Colonic mucosa (tissue), 4 donors: ENCODE results near the gene ARMH3. TPM values are rescaled to one million over a fixed set of nuclear protein-coding genes. Genes with fewer than 3 reads are reported as not detected.

ENCODE experiments used
- DNase-seq: peaks from one replicate; pipeline ENCODE4 v3.0.0-alpha.2; 2020
- H3K27ac ChIP-seq: fragments of 200-600 bp; one replicate; pipeline ENCODE4 v1.8.0; 2021
- H3K27me3 ChIP-seq: fragments of 200-600 bp; one replicate; pipeline ENCODE4 v1.8.0; 2021
- H3K36me3 ChIP-seq: fragments of 200-600 bp; one replicate; pipeline ENCODE4 v1.8.0; 2021
- H3K4me1 ChIP-seq: fragments of 200-600 bp; one replicate; pipeline ENCODE4 v1.8.0; 2021; ENCODE audit warnings: mild to moderate bottlenecking
- H3K4me3 ChIP-seq: fragments of 200-600 bp; one replicate; pipeline ENCODE4 v1.8.0; 2021
- H3K9ac ChIP-seq, 2 donors: one replicate each; pipeline ENCODE4 v1.7.0; 2013; ENCODE audit warnings: control low read depth in 2 of 2, low read depth in 2 of 2, low read length in 2 of 2
- H3K9me3 ChIP-seq: fragments of 200-600 bp; one replicate; pipeline ENCODE4 v1.8.0; 2021
- CTCF ChIP-seq: fragments of 200-600 bp; IDR thresholded peaks from one replicate; pipeline ENCODE4 v1.8.0; 2022; ENCODE audit warnings: antibody characterized with exemption, mild to moderate bottlenecking
- intact Hi-C: fragments of 100-400 bp; cut with DNase I; formaldehyde crosslinking; loops from one replicate; pipeline ENCODE4 v1.14.1; 2022
- total RNA-seq, 2 donors: library from RNA; stranded (reverse); fragmentation: NEBNext Ultra II Directional in 1 of 2; extraction: Animal tissue kit (Norgen Biotek cat#: 25700) in 1 of 2; gene quantifications; one replicate each; pipeline ENCODE4 v1.2.1, GENCODE V29; 2021
- donor health status: healthy.
- donor health status: DM: no; HTN: no; CAD: no.
- donor health status: DM: no; HTN: no; CAD: no.

Gene ARMH3
- total RNA-seq, 2 donors from 2014 or later: 25.1 to 31.3 TPM

DNA sequence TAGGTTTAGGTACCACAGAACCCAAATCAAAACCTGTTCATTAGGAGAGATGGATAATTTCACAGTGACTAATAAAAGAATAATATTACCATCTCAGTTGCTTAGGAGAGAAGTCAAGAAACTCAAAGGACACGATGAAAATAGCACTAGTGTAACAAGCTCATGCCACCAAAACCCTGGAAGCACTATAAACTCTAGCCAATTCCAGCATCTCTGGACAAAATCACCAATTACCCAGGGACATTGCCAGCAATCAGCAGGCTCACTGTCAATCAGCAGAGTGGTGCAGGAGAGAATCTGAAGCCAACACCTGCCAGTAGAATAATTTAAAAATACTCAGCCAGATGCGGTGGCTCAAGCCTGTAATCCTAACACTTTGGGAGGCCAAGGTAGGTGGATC is 88.9 kb downstream of the ARMH3 start:
- H3K4me3 ChIP-seq: no peak overlapping the region
- no peak for DNase-seq
- H3K36me3 ChIP-seq: no peaks in the 10 kb centered on the region
- H3K9me3 ChIP-seq: no peaks in the 10 kb centered on the region
- no peak overlapping the region for H3K9ac ChIP-seq
- H3K27ac ChIP-seq: no peak overlapping the region
- intact Hi-C loops: no loop called here
- no peak for TF ChIP-seq CTCF
- H3K4me1 ChIP-seq: no peaks in the 10 kb centered on the region
- H3K27me3 ChIP-seq: no peaks in the 10 kb centered on the region

GRCh38 chr10:101965075-101965765 is 90.8 kb downstream of the ARMH3 start:
- H3K9ac ChIP-seq: no peak overlapping the region
- H3K9me3 ChIP-seq: no peaks in the 10 kb centered on the region
- H3K27ac ChIP-seq: no peak overlapping the region
- H3K4me3 ChIP-seq: no peak overlapping the region
- DNase-seq: no peak
- intact Hi-C loops: no loop called here
- no peaks in the 10 kb centered on the region for H3K36me3 ChIP-seq
- no peak for TF ChIP-seq CTCF
- H3K27me3 ChIP-seq: no peaks in the 10 kb centered on the region
- H3K4me1 ChIP-seq: no peaks in the 10 kb centered on the region

DNA sequence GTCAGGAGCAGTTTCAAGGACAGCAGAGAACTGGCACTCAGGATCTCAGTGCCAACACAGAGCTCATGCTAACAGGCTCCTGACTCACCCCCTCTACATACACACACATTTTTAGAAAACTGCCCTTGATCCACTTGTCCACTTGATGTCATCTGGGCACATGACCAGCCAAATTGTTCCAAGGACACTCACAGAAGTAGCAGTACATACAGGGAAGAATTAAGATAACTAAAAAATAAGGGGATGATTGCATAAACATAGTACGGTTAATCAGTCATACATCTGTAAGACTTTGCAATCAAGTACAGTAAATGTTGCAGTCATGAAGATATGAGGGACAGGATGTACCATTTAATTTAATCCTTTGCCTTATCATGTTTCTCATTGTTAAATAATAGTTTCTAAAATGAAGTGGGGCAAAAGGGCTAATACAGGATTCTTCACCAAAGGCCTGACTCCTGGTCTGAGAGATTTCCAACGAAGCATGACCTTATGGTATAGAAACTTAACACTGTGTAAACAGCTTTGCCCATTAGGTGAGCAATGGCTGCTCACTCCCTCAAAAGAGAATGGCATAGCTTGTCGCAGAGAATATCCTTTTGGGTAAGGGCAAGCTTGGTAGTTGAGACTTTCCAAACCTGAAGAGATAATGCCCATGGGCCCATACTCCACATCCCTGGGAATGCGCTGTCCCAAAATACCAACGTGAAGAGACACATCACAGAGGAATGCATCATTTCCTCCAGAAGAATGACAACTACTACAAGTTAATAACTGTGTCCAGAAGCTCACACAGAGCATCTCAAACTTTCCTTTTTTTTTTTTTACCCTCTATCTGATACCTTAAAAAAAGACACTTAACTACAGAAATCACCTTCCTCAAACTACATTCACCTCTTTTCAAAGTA is 94.1 kb downstream of the ARMH3 start:
- no peaks in the 10 kb centered on the region for H3K36me3 ChIP-seq
- DNase-seq: no peak

GRCh38 chr10:101960879-101961395 is 95.0 kb downstream of the ARMH3 start:
- Histone ChIP-seq H3K27me3 (no peaks in the 10 kb centered on the region), H3K4me1 (no peaks in the 10 kb centered on the region), H3K9me3 (no peaks in the 10 kb centered on the region), H3K27ac (no peak overlapping the region), H3K9ac (no peak overlapping the region), H3K4me3 (no peak overlapping the region), H3K36me3 (no peaks in the 10 kb centered on the region)
- intact Hi-C loops: no loop called here
- no peak for TF ChIP-seq CTCF
- DNase-seq: no peak

More for the DNA sequence above, 94.1 kb downstream of the ARMH3 start:
- intact Hi-C loops: no loop called here
- Histone ChIP-seq H3K4me3 (no peak overlapping the region), H3K27me3 (no peaks in the 10 kb centered on the region), H3K27ac (no peak overlapping the region), H3K4me1 (no peaks in the 10 kb centered on the region), H3K9ac (no peak overlapping the region), H3K9me3 (no peaks in the 10 kb centered on the region)
- no peak for TF ChIP-seq CTCF

- no peaks in the 10 kb centered on the region for H3K27me3 ChIP-seq
- no peak for TF ChIP-seq CTCF
- intact Hi-C loops: no loop called here
- no peaks in the 10 kb centered on the region for H3K4me1 ChIP-seq
- no peak overlapping the region for H3K4me3 ChIP-seq
- H3K27ac ChIP-seq: no peak overlapping the region
- no peak for DNase-seq
- no peaks in the 10 kb centered on the region for H3K36me3 ChIP-seq
- no peak overlapping the region for H3K9ac ChIP-seq
- no peaks in the 10 kb centered on the region for H3K9me3 ChIP-seq
These were observed 96.5 kb downstream of the ARMH3 start for GRCh38 chr10:101959346-101959916.
